Activated CD4-positive, alpha-beta T cell treated with anti-CD3 and anti-CD28 coated beads, Interleukin-2, amount 50 U/mL, for 1 hour (primary cell): ENCODE data around the gene TAS2R7.
"Not testable (repeated sequence)": the region's sequence is repeated elsewhere in the genome, so short reads cannot be mapped to it uniquely, and the experiment has no call there.

Source experiments
- DNase-seq: peaks from one replicate; pipeline ENCODE4 v3.0.0-alpha.2; 2020

Gene TAS2R7, protein sequence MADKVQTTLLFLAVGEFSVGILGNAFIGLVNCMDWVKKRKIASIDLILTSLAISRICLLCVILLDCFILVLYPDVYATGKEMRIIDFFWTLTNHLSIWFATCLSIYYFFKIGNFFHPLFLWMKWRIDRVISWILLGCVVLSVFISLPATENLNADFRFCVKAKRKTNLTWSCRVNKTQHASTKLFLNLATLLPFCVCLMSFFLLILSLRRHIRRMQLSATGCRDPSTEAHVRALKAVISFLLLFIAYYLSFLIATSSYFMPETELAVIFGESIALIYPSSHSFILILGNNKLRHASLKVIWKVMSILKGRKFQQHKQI

GRCh38 chr12:10802587-10802986, at the start of gene TAS2R7:
Gene TAS2R7 (minus strand): TSS chr12:10802627. CDS start chr12:10802570, 57 bp downstream.
- DNase-seq, result no peak

DNA sequence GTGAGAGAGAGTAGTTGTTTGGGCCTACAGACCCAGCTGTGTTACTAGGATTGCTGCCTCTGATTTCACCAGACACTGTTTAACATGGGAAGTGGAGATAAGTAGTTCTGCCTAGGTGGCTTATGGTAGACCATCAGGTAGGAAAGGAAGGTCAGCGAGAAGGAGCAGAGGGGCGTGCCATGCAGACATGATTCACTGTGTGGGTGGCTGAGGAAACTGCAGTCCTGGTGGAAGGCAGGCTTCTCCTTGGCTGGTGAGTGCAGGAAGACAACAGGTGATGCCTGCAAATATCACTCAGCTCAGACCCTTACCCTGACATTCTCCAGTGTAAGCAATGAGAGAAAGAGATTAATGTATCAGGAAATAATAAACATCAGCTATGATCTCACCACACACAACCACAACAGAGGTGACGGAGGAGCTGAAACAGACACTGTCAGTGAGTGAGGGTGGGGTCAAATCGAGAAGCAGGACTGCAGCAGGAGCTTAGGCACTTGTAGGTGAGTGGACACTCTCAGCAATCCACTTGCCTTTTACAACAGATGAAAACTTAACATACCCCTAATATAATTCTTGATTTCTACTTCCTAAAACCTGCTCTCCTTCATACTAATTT, 48.9 kb upstream of the TAS2R7 start:
- no peak for DNase-seq

- no peak for DNase-seq
Observed at GRCh38 chr12:10849425-10849878, 47.0 kb upstream of the TAS2R7 start, which contains the start of gene PRR4. Gene PRR4 (minus strand): TSS chr12:10849475. CDS start chr12:10849437, 38 bp downstream.

- DNase-seq, result no peak
Observed at GRCh38 chr12:10847744-10848143, 45.3 kb upstream of the TAS2R7 start.

DNA sequence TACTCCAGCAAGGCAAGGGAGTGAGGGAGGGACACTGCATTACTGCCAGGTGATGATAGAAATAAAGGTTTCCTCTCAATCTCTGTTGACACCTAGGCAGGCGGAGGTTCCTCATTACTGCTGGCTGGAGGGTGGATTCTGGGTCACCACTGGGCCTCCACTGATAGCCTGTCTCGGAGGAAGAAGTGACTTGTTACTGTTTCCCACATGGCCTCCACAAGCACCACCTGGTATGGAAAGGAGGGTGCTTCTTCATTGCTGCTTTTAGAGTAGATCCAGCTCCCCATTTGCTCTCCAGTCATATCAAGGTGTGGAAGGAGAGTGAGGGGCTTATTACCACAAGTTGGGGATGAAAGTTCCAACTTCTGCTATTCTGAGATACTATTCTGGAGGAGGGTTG, 40.4 kb upstream of the TAS2R7 start:
- no peak for DNase-seq

GRCh38 chr12:10838461-10838860, 36.0 kb upstream of the TAS2R7 start:
- DNase-seq, result no peak

GRCh38 chr12:10829994-10830393, 27.6 kb upstream of the TAS2R7 start:
- DNase-seq, result no peak

DNA sequence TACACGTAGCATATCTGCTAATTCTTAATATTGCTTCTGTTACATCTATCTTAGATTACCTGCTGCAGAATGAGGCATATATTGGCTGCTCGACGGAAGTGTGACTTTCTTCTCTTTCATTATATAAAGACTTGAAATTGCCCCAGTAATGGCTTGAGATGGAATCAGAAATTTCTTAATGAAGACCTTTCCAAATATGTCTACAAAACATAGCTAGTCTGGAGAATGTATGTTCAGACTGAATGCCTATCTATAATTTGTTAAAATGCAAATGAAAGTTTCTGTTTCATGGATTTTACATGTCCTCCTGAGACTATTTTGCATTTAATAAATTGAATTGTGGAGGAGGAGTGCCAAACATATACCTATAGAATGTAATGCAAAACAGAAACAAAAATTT, 23.8 kb upstream of the TAS2R7 start, which contains the start of gene TAS2R10:
TSS of gene TAS2R10 (minus strand) at position 101 of the 400 bp plus-strand sequence. CDS start at position 12, 89 bp downstream.
- DNase-seq, result no peak

GRCh38 chr12:10824957-10825356, 22.5 kb upstream of the TAS2R7 start:
- no peak for DNase-seq

GRCh38 chr12:10811883-10812536, 9.6 kb upstream of the TAS2R7 start:
- DNase-seq, result no peak

GRCh38 chr12:10810068-10810467, 7.6 kb upstream of the TAS2R7 start, which contains the start of gene TAS2R9:
Gene TAS2R9 (minus strand): TSS chr12:10810168. CDS start chr12:10810075, 93 bp downstream.
- no peak for DNase-seq

GRCh38 chr12:10807186-10807585, 4.8 kb upstream of the TAS2R7 start, which contains the start of gene TAS2R8:
Gene TAS2R8 (minus strand): TSS chr12:10807286. CDS start chr12:10806980, 306 bp downstream.
- DNase-seq, result no peak

DNA sequence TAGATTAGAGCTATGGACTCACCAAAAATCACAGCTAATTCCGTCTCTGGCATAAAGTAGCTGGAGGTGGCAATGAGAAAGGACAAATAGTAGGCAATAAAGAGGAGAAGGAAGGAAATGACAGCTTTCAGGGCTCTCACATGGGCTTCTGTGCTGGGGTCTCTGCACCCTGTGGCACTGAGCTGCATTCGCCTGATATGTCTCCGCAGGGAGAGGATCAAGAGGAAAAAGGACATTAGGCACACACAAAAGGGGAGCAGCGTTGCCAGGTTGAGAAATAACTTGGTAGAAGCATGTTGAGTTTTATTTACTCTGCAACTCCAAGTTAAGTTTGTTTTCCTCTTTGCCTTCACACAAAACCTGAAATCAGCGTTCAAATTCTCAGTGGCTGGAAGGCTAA, 686 bp downstream of the TAS2R7 start:
- no peak for DNase-seq

GRCh38 chr12:10794222-10794621, 8.2 kb downstream of the TAS2R7 start:
- DNase-seq, result no peak

- not testable (repeated sequence) for DNase-seq
Observed at GRCh38 chr12:10791769-10792168, 10.7 kb downstream of the TAS2R7 start.

GRCh38 chr12:10783252-10783651, 19.2 kb downstream of the TAS2R7 start:
- DNase-seq, result no peak

DNA sequence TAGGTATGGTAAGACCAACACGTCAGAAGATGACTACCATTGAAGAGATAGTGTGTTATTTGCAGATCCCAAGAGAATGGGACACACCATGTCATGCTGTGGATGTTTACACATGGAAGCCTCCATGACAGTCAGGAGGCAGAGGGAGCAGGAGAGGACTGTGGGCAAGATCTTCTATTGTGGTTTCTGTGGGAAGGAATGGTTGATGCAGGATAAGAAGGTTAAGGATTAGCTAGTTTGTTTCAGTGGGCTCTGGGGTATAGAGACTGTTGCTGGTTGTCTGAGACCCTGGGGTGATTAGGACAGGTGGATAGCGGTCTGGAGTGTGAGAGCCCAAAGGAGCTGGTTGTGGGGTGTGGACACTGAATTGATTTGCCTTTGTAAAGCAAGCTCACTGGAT, 23.3 kb downstream of the TAS2R7 start:
- no peak for DNase-seq

DNA sequence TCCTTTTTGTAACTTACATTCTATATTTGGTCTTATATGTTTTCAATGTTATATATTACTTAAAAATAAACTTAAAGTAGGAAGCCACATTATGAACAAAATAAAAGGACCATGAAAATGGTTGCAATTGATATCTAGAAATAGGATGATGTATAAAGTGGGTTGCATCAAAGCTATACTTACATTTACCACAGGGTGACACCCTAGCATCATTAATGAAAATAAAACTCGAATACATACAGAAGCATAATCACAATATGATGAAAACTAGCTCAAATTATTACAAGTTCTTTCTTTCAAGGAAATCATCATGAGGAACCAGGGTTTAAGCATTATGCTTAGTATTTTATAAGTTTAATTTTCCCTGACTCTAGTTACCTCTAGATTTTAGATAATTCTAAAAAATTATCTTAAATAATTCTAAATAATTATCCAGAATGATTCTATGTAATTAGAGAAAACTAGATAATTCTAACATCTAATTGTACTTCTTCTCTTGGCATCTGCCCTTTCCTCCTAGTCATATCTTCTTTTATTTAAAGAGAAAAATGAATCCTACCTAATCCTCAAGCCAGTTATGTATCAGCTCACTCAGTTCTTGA, 31.2 kb downstream of the TAS2R7 start:
- no peak for DNase-seq

- DNase-seq, result no peak
Observed at GRCh38 chr12:10759657-10760056, 42.8 kb downstream of the TAS2R7 start.

GRCh38 chr12:10756194-10756593, 46.2 kb downstream of the TAS2R7 start:
- no peak for DNase-seq

GRCh38 chr12:10753059-10753458, 49.4 kb downstream of the TAS2R7 start:
- DNase-seq, result no peak
